Osteoblast (primary cell): Measurements from ENCODE around the gene PKP3. TPM values are rescaled to one million over a fixed set of nuclear protein-coding genes. Genes with fewer than 3 reads are reported as not detected.

ENCODE experiments used
- DNase-seq: peaks from one replicate; pipeline ENCODE4 v3.0.0; 2011; ENCODE audit warnings: low spot score, mixed read lengths; ENCODE audit not compliant: insufficient read length; ENCODE audit errors: missing footprints
- H2AFZ ChIP-seq: 2 replicates; pipeline ENCODE4 v1.6.0; 2011; ENCODE audit warnings: mild to moderate bottlenecking, low read length
- H3K27ac ChIP-seq: 2 replicates; pipeline ENCODE4 v1.5.1; 2011; ENCODE audit warnings: mild to moderate bottlenecking, low read depth, low read length, moderate library complexity
- H3K27me3 ChIP-seq: 2 replicates; pipeline ENCODE4 v1.6.0; 2012; ENCODE audit warnings: mild to moderate bottlenecking, control low read depth, inconsistent platforms, low read length, moderate library complexity; ENCODE audit not compliant: insufficient read depth
- H3K36me3 ChIP-seq: 2 replicates; pipeline ENCODE4 v1.5.1; 2011; ENCODE audit warnings: mild to moderate bottlenecking, low read length, control low read depth, moderate library complexity; ENCODE audit not compliant: insufficient read depth
- H3K4me1 ChIP-seq: 2 replicates; pipeline ENCODE4 v1.5.1; 2011; ENCODE audit warnings: mild to moderate bottlenecking, low read length, control low read depth, moderate library complexity; ENCODE audit not compliant: insufficient read depth
- H3K4me2 ChIP-seq: 2 replicates; pipeline ENCODE4 v1.6.0; 2011; ENCODE audit warnings: mild to moderate bottlenecking, low read length; ENCODE audit not compliant: insufficient read depth
- H3K4me3 ChIP-seq: fragments of 200-600 bp; sonication (generic); 3 replicates; pipeline ENCODE4 v1.5.1; 2012; ENCODE audit warnings: mild to moderate bottlenecking, low read length, inconsistent platforms; ENCODE audit not compliant: insufficient read depth
- H3K79me2 ChIP-seq: 2 replicates; pipeline ENCODE4 v1.6.0; 2012; ENCODE audit warnings: mild to moderate bottlenecking, low read length, control low read depth, inconsistent platforms; ENCODE audit not compliant: insufficient read depth
- H3K9me3 ChIP-seq: 2 replicates; pipeline ENCODE4 v1.5.1; 2011; ENCODE audit warnings: low read depth, low read length, control low read depth
- H4K20me1 ChIP-seq: 2 replicates; pipeline ENCODE4 v1.6.0; 2012; ENCODE audit warnings: mild to moderate bottlenecking, low read length, control low read depth; ENCODE audit not compliant: insufficient read depth
- CTCF ChIP-seq: IDR thresholded peaks from 2 replicates; pipeline ENCODE4 v1.5.1; 2011; ENCODE audit warnings: mild to moderate bottlenecking, low read depth, low read length, moderate library complexity; ENCODE audit errors: extremely low read depth
- total RNA-seq: library from RNA; depleted of rRNA; stranded (reverse); fragments of >200 nt; gene quantifications from 2 replicates; pipeline ENCODE4 v1.2.3, GENCODE V29; 2012

PKP3 gene
- total RNA-seq, 1 donor: 2.5 TPM

GRCh38 chr11:391117-392017 lies 2.6 kb upstream of the PKP3 start:
- H3K27ac ChIP-seq: no peak overlapping the region
- H3K4me1 ChIP-seq: peaks cover 26% of the 10 kb centered on the region
- no peak overlapping the region for H3K4me2 ChIP-seq
- no peak overlapping the region for H3K4me3 ChIP-seq
- no peaks in the 10 kb centered on the region for H4K20me1 ChIP-seq
- no peaks in the 10 kb centered on the region for H3K36me3 ChIP-seq
- peaks cover 2% of the 10 kb centered on the region for H3K9me3 ChIP-seq
- TF ChIP-seq CTCF: no peak
- peaks cover 3% of the 10 kb centered on the region for H3K27me3 ChIP-seq
- no peak overlapping the region for H2AFZ ChIP-seq
- no peaks in the 10 kb centered on the region for H3K79me2 ChIP-seq
- DNase-seq: no peak

- H3K4me1 ChIP-seq: peaks cover 25% of the 10 kb centered on the region
- no peak overlapping the region for H3K4me2 ChIP-seq
- no peaks in the 10 kb centered on the region for H4K20me1 ChIP-seq
- no peak overlapping the region for H2AFZ ChIP-seq
- H3K9me3 ChIP-seq: no peaks in the 10 kb centered on the region
- no peak overlapping the region for H3K4me3 ChIP-seq
- peaks cover 3% of the 10 kb centered on the region for H3K27me3 ChIP-seq
- H3K79me2 ChIP-seq: no peaks in the 10 kb centered on the region
- TF ChIP-seq CTCF: no peak
- DNase-seq: no peak
- H3K27ac ChIP-seq: no peak overlapping the region
- H3K36me3 ChIP-seq: no peaks in the 10 kb centered on the region
Observed at GRCh38 chr11:392102-392777, 1.8 kb upstream of the PKP3 start.

GRCh38 chr11:393219-394033 lies 583 bp upstream of the PKP3 start:
- H2AFZ ChIP-seq: peak overlapping the region; percentile 65
- H3K27ac ChIP-seq: peak overlapping the region; percentile 47
- no peak for TF ChIP-seq CTCF
- H3K36me3 ChIP-seq: no peaks in the 10 kb centered on the region
- H3K9me3 ChIP-seq: no peaks in the 10 kb centered on the region
- no peak overlapping the region for H3K4me2 ChIP-seq
- DNase-seq: peak; percentile 100
- no peaks in the 10 kb centered on the region for H3K79me2 ChIP-seq
- H3K27me3 ChIP-seq: no peaks in the 10 kb centered on the region
- H3K4me1 ChIP-seq: peaks cover 21% of the 10 kb centered on the region
- no peaks in the 10 kb centered on the region for H4K20me1 ChIP-seq
- H3K4me3 ChIP-seq: no peak overlapping the region
